HCT116 (cell line): ENCODE results near the gene ABHD12. TPM values are rescaled to one million over a fixed set of nuclear protein-coding genes. Genes with fewer than 3 reads are reported as not detected.

Experiments
- ATAC-seq: fragments of 200-7000 bp; cut with Tn5 transposase; 2 replicates; pipeline ENCODE4 v1.9.1; 2020; ENCODE audit warnings: mild to moderate bottlenecking, moderate library complexity
- BruUV-seq: library from RNA; stranded (reverse); fragments of 400-500 nt; replicated peaks from 2 replicates; lab custom pipeline; 2021; lab: Mats Ljungman, UMichigan
- CTCF ChIA-PET: fragments of 300-600 bp; sonication (Branson Sonifier 250); formaldehyde crosslinking; loops from one replicate; lab custom pipeline; 2021; ENCODE audit warnings: antibody characterized with exemption; lab: Charles Lee
- POLR2A ChIA-PET: fragments of 300-600, 350-600 bp; sonication (Branson Sonifier 250); formaldehyde crosslinking; loops from one replicate; lab custom pipeline; 2021; ENCODE audit warnings: antibody characterized with exemption; lab: Charles Lee
- RAD21 ChIA-PET, 2 experiments: fragments of 300-600 bp; sonication (Branson Sonifier 250); formaldehyde crosslinking; loops; one replicate each; lab custom pipeline; 2023; ENCODE audit warnings: low total read pairs in 2 of 2; ENCODE audit not compliant: uncharacterized antibody in 2 of 2, unreplicated experiment in 2 of 2, low non-redundant PET in 1 of 2; lab: Charles Lee
- DNase-seq: peaks from one replicate; pipeline ENCODE4 v3.0.0-alpha.2; 2010; ENCODE audit warnings: low read depth, low spot score
- H2AFZ ChIP-seq: fragments of 200-600 bp; shearing (Covaris generic), sonication (generic); 2 replicates; pipeline ENCODE4 v1.6.1; 2017; ENCODE audit warnings: low read depth, mixed run types, mixed read lengths, antibody characterized with exemption, low read length; ENCODE audit not compliant: poor library complexity, severe bottlenecking
- H3K27ac ChIP-seq: 2 replicates; pipeline ENCODE4 v1.5.1; 2012; ENCODE audit warnings: low read depth, low read length
- H3K27me3 ChIP-seq: fragments of 200-600 bp; sonication (generic); 2 replicates; pipeline ENCODE4 v1.6.1; 2016; ENCODE audit warnings: mixed run types, low read length, mixed read lengths; ENCODE audit not compliant: insufficient read depth
- H3K36me3 ChIP-seq, 2 experiments: fragments of 200-500 bp in 1 of 2; fragments of 200-600 bp in 1 of 2; sonication (Bioruptor generic) in 1 of 2; sonication (generic) in 1 of 2; 2 replicates each; pipeline versions ENCODE4 v1.5.1 to v1.6.1; 2014 to 2016; ENCODE audit warnings: low read length in 2 of 2, inconsistent platforms in 1 of 2, mixed read lengths in 1 of 2, mixed run types in 1 of 2; ENCODE audit not compliant: insufficient read depth in 2 of 2, control insufficient read depth in 1 of 2
- H3K4me1 ChIP-seq, 2 experiments: fragments of 200-600 bp in 1 of 2; sonication (generic) in 1 of 2; 2 replicates each; pipeline versions ENCODE4 v1.5.1 to v1.6.1; 2012 to 2017; ENCODE audit warnings: low read length in 2 of 2, inconsistent platforms in 1 of 2, mild to moderate bottlenecking in 1 of 2, mixed read lengths in 1 of 2, mixed run types in 1 of 2, moderate library complexity in 1 of 2; ENCODE audit not compliant: insufficient read depth in 2 of 2, control insufficient read depth in 1 of 2
- H3K4me2 ChIP-seq: fragments of 200-600 bp; sonication (generic); 2 replicates; pipeline ENCODE4 v1.6.1; 2017; ENCODE audit warnings: mixed run types, low read length, mixed read lengths
- H3K4me3 ChIP-seq, 2 experiments: fragments of 200-600 bp in 1 of 2; sonication (generic) in 1 of 2; replicated peaks in 1 of 2; 2 replicates each; pipeline ENCODE4 v1.5.1; 2011 to 2016; ENCODE audit warnings: low read length in 2 of 2, control low read depth in 1 of 2, low read depth in 1 of 2, mild to moderate bottlenecking in 1 of 2, mixed read lengths in 1 of 2, mixed run types in 1 of 2
- H3K79me2 ChIP-seq: fragments of 200-600 bp; sonication (generic); 2 replicates; pipeline ENCODE4 v1.6.1; 2017; ENCODE audit warnings: mild to moderate bottlenecking, mixed run types, low read length, moderate library complexity, mixed read lengths; ENCODE audit not compliant: insufficient read depth
- H3K9ac ChIP-seq: fragments of 200-600 bp; sonication (generic); 2 replicates; pipeline ENCODE4 v1.6.1; 2016; ENCODE audit warnings: low read length, mixed read lengths
- H3K9me2 ChIP-seq: fragments of 200-600 bp; sonication (generic), shearing (Covaris generic); 2 replicates; pipeline ENCODE4 v1.6.1; 2017; ENCODE audit warnings: mixed run types, mild to moderate bottlenecking, moderate library complexity; ENCODE audit not compliant: insufficient read depth
- H3K9me3 ChIP-seq, 2 experiments: fragments of 200-500 bp in 1 of 2; fragments of 200-600 bp in 1 of 2; sonication (Bioruptor generic) in 1 of 2; sonication (generic) in 1 of 2; 2 replicates each; pipeline ENCODE4 v1.6.1; 2014 to 2017; ENCODE audit warnings: low read length in 2 of 2, mixed read lengths in 2 of 2, inconsistent platforms in 1 of 2, low read depth in 1 of 2, mild to moderate bottlenecking in 1 of 2, mixed run types in 1 of 2, moderate library complexity in 1 of 2; ENCODE audit not compliant: control insufficient read depth in 1 of 2, insufficient read depth in 1 of 2
- H4K20me1 ChIP-seq: fragments of 200-600 bp; sonication (generic), shearing (Covaris generic); 2 replicates; pipeline ENCODE4 v1.6.1; 2017; ENCODE audit warnings: mixed run types, mild to moderate bottlenecking, moderate library complexity; ENCODE audit not compliant: insufficient read depth
- ATF3 ChIP-seq: IDR thresholded peaks from 2 replicates; pipeline ENCODE4 v1.6.1; 2012
- CBX3 ChIP-seq: IDR thresholded peaks from 2 replicates; pipeline ENCODE4 v1.6.1; 2012; ENCODE audit warnings: low read depth
- CEBPB ChIP-seq: IDR thresholded peaks from 2 replicates; pipeline ENCODE4 v1.6.1; 2012; ENCODE audit warnings: low read depth
- ELF1 ChIP-seq: IDR thresholded peaks from 2 replicates; pipeline ENCODE4 v1.6.1; 2012; ENCODE audit warnings: low read depth, borderline replicate concordance
- EZH2 ChIP-seq: fragments of 200-600 bp; sonication (generic); IDR thresholded peaks from 2 replicates; pipeline ENCODE4 v1.6.1; 2017; ENCODE audit warnings: antibody characterized with exemption, mixed run types
- EZH2phosphoT487 ChIP-seq: fragments of 200-600 bp; IDR thresholded peaks from 2 replicates; pipeline ENCODE4 v1.6.1; 2018; ENCODE audit warnings: antibody characterized with exemption, borderline replicate concordance
- POLR2A ChIP-seq: IDR thresholded peaks from 2 replicates; pipeline ENCODE4 v1.7.0; 2011; ENCODE audit warnings: borderline replicate concordance; ENCODE audit not compliant: insufficient read depth, insufficient read length; ENCODE audit errors: extremely low read depth
- POLR2AphosphoS5 ChIP-seq: IDR thresholded peaks from 2 replicates; pipeline ENCODE4 v1.6.1; 2011; ENCODE audit warnings: mild to moderate bottlenecking, low read depth, low read length, moderate library complexity
- RAD21 ChIP-seq: IDR thresholded peaks from 2 replicates; pipeline ENCODE4 v1.6.1; 2012; ENCODE audit warnings: low read depth, mild to moderate bottlenecking
- REST ChIP-seq: IDR thresholded peaks from 2 replicates; pipeline ENCODE4 v1.6.1; 2012; ENCODE audit warnings: low read depth
- SRF ChIP-seq: IDR thresholded peaks from 2 replicates; pipeline ENCODE4 v1.6.1; 2012; ENCODE audit warnings: low read depth
- YY1 ChIP-seq: IDR thresholded peaks from 2 replicates; pipeline ENCODE4 v1.6.1; 2011; ENCODE audit warnings: low read length, low read depth, moderate library complexity, mild to moderate bottlenecking; ENCODE audit not compliant: insufficient replicate concordance; ENCODE audit errors: extremely low read depth
- ZBTB33 ChIP-seq: IDR thresholded peaks from 2 replicates; pipeline ENCODE4 v1.6.1; 2011; ENCODE audit warnings: mild to moderate bottlenecking, low read length, moderate library complexity; ENCODE audit not compliant: insufficient replicate concordance; ENCODE audit errors: extremely low read depth
- intact Hi-C: fragments of 100-400 bp; cut with micrococcal nuclease; formaldehyde crosslinking; loops from 2 replicates; pipeline ENCODE4 v1.10.0; 2022
- total RNA-seq: library from RNA; stranded (reverse); gene quantifications from one replicate; pipeline ENCODE4 v1.2.1, GENCODE V29; 2021; ENCODE audit not compliant: unreplicated experiment

The ABHD12 gene
- total RNA-seq, 1 experiment from 2014 or later: 31.7 TPM

GRCh38 chr20:25259788-25260254, 130.8 kb downstream of the ABHD12 start:
- DNase-seq: no peak
- H3K27ac ChIP-seq: no peak overlapping the region
- H3K9ac ChIP-seq: no peak overlapping the region
- H3K79me2 ChIP-seq: peaks cover 27% of the 10 kb centered on the region; the same call in 1 of the 2 replicates
- ChIA-PET CTCF (no interaction called here), RAD21 (no interaction called here), POLR2A (no interaction called here)
- intact Hi-C loops: loop anchor here (10.0 kb wide), 2 partner anchors 45 to 65 kb away; no protein-coding TSS in a partner anchor
- no peaks in the 10 kb centered on the region for H3K9me2 ChIP-seq
- TF ChIP-seq POLR2AphosphoS5: no peak
- TF ChIP-seq ZBTB33: no peak
- no peak for TF ChIP-seq ELF1
- no peak for TF ChIP-seq EZH2
- no peak for TF ChIP-seq CBX3
- TF ChIP-seq EZH2phosphoT487: no peak
- TF ChIP-seq RAD21: no peak
- TF ChIP-seq YY1: no peak
- TF ChIP-seq SRF: no peak
- TF ChIP-seq ATF3: no peak
- no peak for TF ChIP-seq REST
- TF ChIP-seq CEBPB: no peak
- TF ChIP-seq POLR2A: no peak
- no peak overlapping the region for H3K4me2 ChIP-seq
- no peaks in the 10 kb centered on the region for H4K20me1 ChIP-seq
- H3K9me3 ChIP-seq: no peaks in the 10 kb centered on the region
- ATAC-seq: no peak
- 0 out of 4 replicates have a peak, but pooled peaks cover 0 to 4% of the 10 kb centered on the region in 2 experiments for H3K36me3 ChIP-seq
- peaks cover 5 to 7% of the 10 kb centered on the region in 2 experiments; a peak in 2 of 4 replicates for H3K4me1 ChIP-seq
- no peak overlapping the region for H2AFZ ChIP-seq
- BruUV-seq: no TSS peak
- no peak overlapping the region for H3K4me3 ChIP-seq
- H3K27me3 ChIP-seq: no peaks in the 10 kb centered on the region
